ENCODE results near the gene TMEM170B.

TMEM170B gene

DNA sequence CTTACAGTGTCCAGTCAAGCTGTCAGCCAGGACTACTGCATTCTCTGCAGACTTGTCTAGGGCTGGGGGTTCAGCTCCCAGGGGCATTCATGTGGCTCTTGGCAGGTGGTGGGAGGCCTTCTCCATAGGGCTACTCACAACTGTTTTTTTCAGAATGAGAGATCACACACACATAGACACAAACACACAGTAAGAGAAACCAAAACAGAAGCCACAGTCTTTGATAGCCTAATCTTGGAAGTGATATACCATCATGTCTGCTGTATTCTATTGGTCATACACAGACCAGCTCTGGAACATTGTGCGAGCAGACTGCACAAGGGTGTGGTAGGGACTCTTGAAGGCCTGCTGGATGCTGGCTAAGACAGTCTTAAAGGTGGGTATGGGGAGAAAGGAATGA is 13.5 kb downstream of the TMEM170B start:
- Histone ChIP-seq H3K9me3 (replicated peaks; ENCODE audit: insufficient read depth, low read length) (no peaks in the 10 kb centered on the region), H2AFZ (ENCODE audit: low read length) (no peak overlapping the region), H3K4me1 (ENCODE audit: low read length) (no peaks in the 10 kb centered on the region), H3F3A (ENCODE audit: insufficient read depth, low read length) (no peaks in the 10 kb centered on the region), H4K20me1 (ENCODE audit: insufficient read depth, low read length) (no peaks in the 10 kb centered on the region), H3K79me2 (ENCODE audit: low read length) (no peaks in the 10 kb centered on the region), H3K36me3 (replicated peaks; ENCODE audit: insufficient read depth, low read length) (no peaks in the 10 kb centered on the region), H3K27me3 (replicated peaks; ENCODE audit: insufficient read depth, low read length) (no peaks in the 10 kb centered on the region), H3K9ac (ENCODE audit: low read length) (no peak overlapping the region), H3K27ac (ENCODE audit: low read length) (no peak overlapping the region), H3K4me3 (ENCODE audit: low read length) (no peak overlapping the region), H3K4me2 (ENCODE audit: low read depth, low read length) (no peak overlapping the region), H3K9me2 (replicated peaks; ENCODE audit: insufficient read depth, low read length) (no peaks in the 10 kb centered on the region)
- no peak for DNase-seq
- no peak for TF ChIP-seq EZH2phosphoT487 (IDR thresholded peaks at IDR 0.05; ENCODE audit: low read length)
- no peak for TF ChIP-seq CTCF (IDR thresholded peaks at IDR 0.05; ENCODE audit: low read length)
- TF ChIP-seq EZH2 (optimal IDR thresholded peaks at IDR 0.05; ENCODE audit: low read depth, low read length): no peak

DNA sequence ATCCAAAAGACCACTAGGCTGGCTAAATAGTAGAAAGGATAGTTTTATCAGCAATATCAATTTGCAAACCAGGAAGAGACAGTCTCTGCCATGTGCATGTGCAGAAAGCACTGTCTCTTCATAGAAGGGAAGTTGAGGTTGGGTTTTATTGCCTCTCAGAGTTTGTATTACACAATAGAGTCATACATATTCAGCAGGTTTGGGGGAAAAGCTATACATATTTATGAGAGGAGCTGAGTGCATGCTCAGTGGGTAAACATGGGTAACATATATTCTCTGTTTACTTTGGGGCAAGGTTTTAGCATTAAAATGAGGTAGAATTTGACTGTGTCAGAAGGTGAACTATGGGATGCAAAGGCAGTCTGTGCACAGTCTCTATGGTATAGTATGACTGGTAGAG is 14.9 kb downstream of the TMEM170B start:
- no peak for DNase-seq
- no peak overlapping the region for H3K4me2 ChIP-seq (ENCODE audit: low read depth, low read length)
- H3K27me3 ChIP-seq (replicated peaks; ENCODE audit: insufficient read depth, low read length): no peaks in the 10 kb centered on the region
- no peak overlapping the region for H3K4me3 ChIP-seq (ENCODE audit: low read length)
- H3F3A ChIP-seq (ENCODE audit: insufficient read depth, low read length): no peaks in the 10 kb centered on the region
- H3K9me2 ChIP-seq (replicated peaks; ENCODE audit: insufficient read depth, low read length): no peaks in the 10 kb centered on the region
- no peak overlapping the region for H3K27ac ChIP-seq (ENCODE audit: low read length)
- H3K36me3 ChIP-seq (replicated peaks; ENCODE audit: insufficient read depth, low read length): no peaks in the 10 kb centered on the region
- no peaks in the 10 kb centered on the region for H4K20me1 ChIP-seq (ENCODE audit: insufficient read depth, low read length)
- H3K4me1 ChIP-seq (ENCODE audit: low read length): no peaks in the 10 kb centered on the region
- no peaks in the 10 kb centered on the region for H3K79me2 ChIP-seq (ENCODE audit: low read length)
- no peak overlapping the region for H2AFZ ChIP-seq (ENCODE audit: low read length)
- no peak overlapping the region for H3K9ac ChIP-seq (ENCODE audit: low read length)
- TF ChIP-seq CTCF (IDR thresholded peaks at IDR 0.05; ENCODE audit: low read length): no peak
- no peak for TF ChIP-seq EZH2 (optimal IDR thresholded peaks at IDR 0.05; ENCODE audit: low read depth, low read length)
- no peak for TF ChIP-seq EZH2phosphoT487 (IDR thresholded peaks at IDR 0.05; ENCODE audit: low read length)
- H3K9me3 ChIP-seq (replicated peaks; ENCODE audit: insufficient read depth, low read length): no peaks in the 10 kb centered on the region

- H3K9ac ChIP-seq (ENCODE audit: low read length): no peak overlapping the region
- no peaks in the 10 kb centered on the region for H3F3A ChIP-seq (ENCODE audit: insufficient read depth, low read length)
- no peak overlapping the region for H3K4me3 ChIP-seq (ENCODE audit: low read length)
- H3K9me2 ChIP-seq (replicated peaks; ENCODE audit: insufficient read depth, low read length): no peaks in the 10 kb centered on the region
- no peak overlapping the region for H3K27ac ChIP-seq (ENCODE audit: low read length)
- no peaks in the 10 kb centered on the region for H4K20me1 ChIP-seq (ENCODE audit: insufficient read depth, low read length)
- TF ChIP-seq EZH2 (optimal IDR thresholded peaks at IDR 0.05; ENCODE audit: low read depth, low read length): no peak
- TF ChIP-seq CTCF (IDR thresholded peaks at IDR 0.05; ENCODE audit: low read length): no peak
- TF ChIP-seq EZH2phosphoT487 (IDR thresholded peaks at IDR 0.05; ENCODE audit: low read length): no peak
- no peak for DNase-seq
- H3K27me3 ChIP-seq (replicated peaks; ENCODE audit: insufficient read depth, low read length): no peaks in the 10 kb centered on the region
- no peaks in the 10 kb centered on the region for H3K79me2 ChIP-seq (ENCODE audit: low read length)
- no peak overlapping the region for H2AFZ ChIP-seq (ENCODE audit: low read length)
- no peak overlapping the region for H3K4me2 ChIP-seq (ENCODE audit: low read depth, low read length)
- H3K9me3 ChIP-seq (replicated peaks; ENCODE audit: insufficient read depth, low read length): no peaks in the 10 kb centered on the region
- no peaks in the 10 kb centered on the region for H3K36me3 ChIP-seq (replicated peaks; ENCODE audit: insufficient read depth, low read length)
- no peaks in the 10 kb centered on the region for H3K4me1 ChIP-seq (ENCODE audit: low read length)
Measured at GRCh38 chr6:11553824-11554223, 16.3 kb downstream of the TMEM170B start.
